ENCODE data around the gene TCAIM. TPM values are rescaled to one million over a fixed set of nuclear protein-coding genes. Genes with fewer than 3 reads are reported as not detected.

The TCAIM gene
- total RNA-seq, 2 donors from 2014 or later = 36.2 to 39.7 TPM

DNA sequence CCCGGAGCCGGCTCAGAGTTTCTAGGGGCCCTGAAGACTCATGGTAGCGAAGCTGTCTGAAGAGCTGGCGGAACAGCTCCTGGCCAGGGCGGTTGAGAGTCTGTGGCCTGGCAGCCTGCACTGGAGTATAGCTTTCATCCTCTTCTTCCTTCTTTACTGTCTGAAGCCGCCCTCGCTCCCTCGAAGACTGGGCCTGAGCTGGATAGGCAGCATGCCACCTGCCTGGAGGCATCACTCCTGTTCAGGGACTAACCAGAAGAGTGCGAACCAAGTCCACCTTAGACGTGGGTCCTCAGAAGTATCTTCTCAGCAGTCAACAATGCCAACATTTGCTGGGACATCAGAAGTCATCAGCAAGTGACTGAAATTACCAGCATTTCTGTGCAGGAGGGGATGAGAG lies 116.8 kb downstream of the TCAIM start:
- Histone ChIP-seq H3K27ac (no peak overlapping the region), H3K36me3 (peaks cover 7 to 22% of the 10 kb centered on the region in 2 donors), H3K4me1 (replicated peaks) (no peaks in the 10 kb centered on the region), H3K27me3 (replicated peaks; ENCODE audit: insufficient read depth) (no peaks in the 10 kb centered on the region), H3K9me3 (no peaks in the 10 kb centered on the region), H3K4me3 (no peak overlapping the region)
- intact Hi-C loops (cut with DNase I) = no loop called here
- no peak for TF ChIP-seq POLR2A (IDR thresholded peaks at IDR 0.05)
- TF ChIP-seq, protein P1, sequence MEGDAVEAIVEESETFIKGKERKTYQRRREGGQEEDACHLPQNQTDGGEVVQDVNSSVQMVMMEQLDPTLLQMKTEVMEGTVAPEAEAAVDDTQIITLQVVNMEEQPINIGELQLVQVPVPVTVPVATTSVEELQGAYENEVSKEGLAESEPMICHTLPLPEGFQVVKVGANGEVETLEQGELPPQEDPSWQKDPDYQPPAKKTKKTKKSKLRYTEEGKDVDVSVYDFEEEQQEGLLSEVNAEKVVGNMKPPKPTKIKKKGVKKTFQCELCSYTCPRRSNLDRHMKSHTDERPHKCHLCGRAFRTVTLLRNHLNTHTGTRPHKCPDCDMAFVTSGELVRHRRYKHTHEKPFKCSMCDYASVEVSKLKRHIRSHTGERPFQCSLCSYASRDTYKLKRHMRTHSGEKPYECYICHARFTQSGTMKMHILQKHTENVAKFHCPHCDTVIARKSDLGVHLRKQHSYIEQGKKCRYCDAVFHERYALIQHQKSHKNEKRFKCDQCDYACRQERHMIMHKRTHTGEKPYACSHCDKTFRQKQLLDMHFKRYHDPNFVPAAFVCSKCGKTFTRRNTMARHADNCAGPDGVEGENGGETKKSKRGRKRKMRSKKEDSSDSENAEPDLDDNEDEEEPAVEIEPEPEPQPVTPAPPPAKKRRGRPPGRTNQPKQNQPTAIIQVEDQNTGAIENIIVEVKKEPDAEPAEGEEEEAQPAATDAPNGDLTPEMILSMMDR (IDR thresholded peaks at IDR 0.05) = no peak
- no peak for TF ChIP-seq POLR2AphosphoS5 (IDR thresholded peaks at IDR 0.05)
- 97% methylated on average over 10 of the region's 10 CpGs for WGBS
- no peak for DNase-seq (ENCODE audit: low spot score)

Other genes starting within 250 kb of the TCAIM start
- gene TOPAZ1, start 96.9 kb upstream of the TCAIM start, total RNA-seq = 1 to 10 TPM in 1 of 2 donors, not detected in 1; 3.4 TPM
- gene ZNF445, start 138.9 kb downstream of the TCAIM start, total RNA-seq = 10 to 100 TPM; 10.8 to 17.9 TPM
- gene ZKSCAN7, start 216.4 kb downstream of the TCAIM start, total RNA-seq = 10 to 100 TPM in 1 of 2 donors, 1 to 10 TPM in 1; 5.6 to 15.2 TPM
- 1 to 10 TPM; 2.4 to 2.9 TPM for gene ZNF660, start 246.2 kb downstream of the TCAIM start, total RNA-seq

Measured in prostate gland (tissue), 2 donors.